Left lung (tissue), 10 donors: ENCODE data around the gene ABHD17B. TPM values are rescaled to one million over a fixed set of nuclear protein-coding genes. Genes with fewer than 3 reads are reported as not detected.

Source experiments
- ATAC-seq: fragments of 200-7000 bp; cut with Tn5 transposase; one replicate; pipeline ENCODE4 v1.9.1; 2020; ENCODE audit warnings: moderate library complexity
- DNase-seq, 4 donors: peaks; one replicate each; pipeline ENCODE4 v3.0.0-alpha.2; 2013 to 2020
- H3K27ac ChIP-seq, 2 donors: fragments of 200-600 bp; sonication (generic) in 1 of 2; one replicate each; pipeline versions ENCODE4 v1.5.0 to v1.8.0; 2020 to 2021
- H3K27me3 ChIP-seq, 2 donors: fragments of 200-600 bp; sonication (generic) in 1 of 2; one replicate each; pipeline versions ENCODE4 v1.5.0 to v1.8.0; 2020 to 2021
- H3K36me3 ChIP-seq, 2 donors: fragments of 200-600 bp; sonication (generic) in 1 of 2; one replicate each; pipeline versions ENCODE4 v1.5.0 to v1.8.0; 2020 to 2021
- H3K4me1 ChIP-seq, 2 donors: fragments of 200-600 bp; one replicate each; pipeline ENCODE4 v1.8.0; 2021
- H3K4me3 ChIP-seq, 2 donors: fragments of 200-600 bp; sonication (generic) in 1 of 2; one replicate each; pipeline versions ENCODE4 v1.5.0 to v1.8.0; 2020 to 2021; ENCODE audit warnings: mild to moderate bottlenecking in 1 of 2
- H3K9me3 ChIP-seq, 2 donors: fragments of 200-600 bp; sonication (generic) in 1 of 2; one replicate each; pipeline versions ENCODE4 v1.5.0 to v1.8.0; 2020 to 2021
- CTCF ChIP-seq, 2 donors: fragments of 200-600 bp; sonication (generic) in 1 of 2; IDR thresholded peaks; one replicate each; pipeline versions ENCODE4 v1.5.0 to v1.8.0; 2021; ENCODE audit warnings: antibody characterized with exemption in 2 of 2
- intact Hi-C, 2 donors: fragments of 100-400 bp; cut with DNase I; formaldehyde crosslinking; loops; one replicate each; pipeline versions ENCODE4 v1.11.2 to v1.14.2; 2022
- polyA plus RNA-seq, 6 donors: library from polyadenylated mRNA; unstranded; fragments of 120-200 nt; gene quantifications; one replicate each; pipeline ENCODE4 v1.2.1, GENCODE V29; 2013; ENCODE audit not compliant: insufficient read length in 6 of 6
- total RNA-seq, 2 donors: library from RNA; stranded (reverse); fragmentation: NEBNext Ultra II Directional; extraction: Animal tissue kit (Norgen Biotek cat#: 25700); gene quantifications; one replicate each; pipeline ENCODE4 v1.2.1, GENCODE V29; 2021
- donor health status: DM: no; HTN: yes; CAD: no.
- donor health status: DM: no; HTN: no; CAD: no.

ABHD17B gene
- total and polyA plus RNA-seq, 8 donors: 13.6 to 27.5 (median 25.8) TPM

- no peak overlapping the region for H3K27ac ChIP-seq
- no peaks in the 10 kb centered on the region for H3K4me1 ChIP-seq
- DNase-seq (no peak), ATAC-seq (no peak)
- H3K27me3 ChIP-seq: no peaks in the 10 kb centered on the region
- TF ChIP-seq CTCF (IDR thresholded peaks at IDR 0.05): no peak
- no peak overlapping the region for H3K4me3 ChIP-seq
- H3K9me3 ChIP-seq: no peaks in the 10 kb centered on the region
- intact Hi-C loops: no loop called here
- no peaks in the 10 kb centered on the region for H3K36me3 ChIP-seq
These were observed 14.8 kb upstream of the ABHD17B start for GRCh38 chr9:71925834-71926233.

GRCh38 chr9:71924576-71924975 lies 13.6 kb upstream of the ABHD17B start:
- no peak for ATAC-seq
- no peak overlapping the region for H3K27ac ChIP-seq

GRCh38 chr9:71921190-71921814 lies 10.3 kb upstream of the ABHD17B start:
- intact Hi-C loops: no loop called here
- Histone ChIP-seq H3K36me3 (no peaks in the 10 kb centered on the region), H3K27ac (no peak overlapping the region), H3K4me1 (no peaks in the 10 kb centered on the region), H3K27me3 (no peaks in the 10 kb centered on the region), H3K4me3 (no peak overlapping the region), H3K9me3 (no peaks in the 10 kb centered on the region)
- no peak for DNase-seq
- ATAC-seq: no peak
- no peak for TF ChIP-seq CTCF (IDR thresholded peaks at IDR 0.05)

More at GRCh38 chr9:71924576-71924975, 13.6 kb upstream of the ABHD17B start:
- Histone ChIP-seq H3K4me1 (no peaks in the 10 kb centered on the region), H3K4me3 (no peak overlapping the region), H3K36me3 (no peaks in the 10 kb centered on the region), H3K27me3 (no peaks in the 10 kb centered on the region), H3K9me3 (no peaks in the 10 kb centered on the region)
- intact Hi-C loops: no loop called here
- no peak for DNase-seq
- TF ChIP-seq CTCF (IDR thresholded peaks at IDR 0.05): no peak

GRCh38 chr9:71920456-71921189 lies 9.6 kb upstream of the ABHD17B start:
- H3K36me3 ChIP-seq: no peaks in the 10 kb centered on the region
- no peak for ATAC-seq
- no peak overlapping the region for H3K4me3 ChIP-seq
- TF ChIP-seq CTCF (IDR thresholded peaks at IDR 0.05): no peak
- intact Hi-C loops: no loop called here
- no peaks in the 10 kb centered on the region for H3K9me3 ChIP-seq
- no peak for DNase-seq
- no peaks in the 10 kb centered on the region for H3K27me3 ChIP-seq
- H3K4me1 ChIP-seq: no peaks in the 10 kb centered on the region
- H3K27ac ChIP-seq: no peak overlapping the region

- intact Hi-C loops: loop anchor here in 1 of 2 donors (10.0 kb wide), 1 partner anchor 64 kb away; no protein-coding TSS in a partner anchor
- ATAC-seq (no peak), DNase-seq (no peak)
- peaks cover 0 to 6% of the 10 kb centered on the region in 2 donors for H3K4me1 ChIP-seq
- H3K36me3 ChIP-seq: no peaks in the 10 kb centered on the region
- no peaks in the 10 kb centered on the region for H3K9me3 ChIP-seq
- no peaks in the 10 kb centered on the region for H3K27me3 ChIP-seq
- no peak overlapping the region for H3K27ac ChIP-seq
- H3K4me3 ChIP-seq: no peak overlapping the region
- no peak for TF ChIP-seq CTCF (IDR thresholded peaks at IDR 0.05)
These were observed 7.4 kb upstream of the ABHD17B start for GRCh38 chr9:71918419-71918818.
